DLD1 (cell line): ENCODE measurements around the gene CATSPERE.
"Not testable (repeated sequence)": the region's sequence is repeated elsewhere in the genome, so short reads cannot be mapped to it uniquely, and the experiment has no call there.

ENCODE experiments used
- in situ Hi-C: cut with HindIII; loops from 2 replicates; pipeline ENCODE4 v1.10.0; 2017; ENCODE audit warnings: low sequenced_read_pairs

The CATSPERE gene

GRCh38 chr1:244660595-244660994 lies 199.5 kb downstream of the CATSPERE start:
- in situ Hi-C loops, result no loop called here

- in situ Hi-C loops, result not testable (repeated sequence)
These were observed 200.7 kb downstream of the CATSPERE start for GRCh38 chr1:244661569-244662312.

DNA sequence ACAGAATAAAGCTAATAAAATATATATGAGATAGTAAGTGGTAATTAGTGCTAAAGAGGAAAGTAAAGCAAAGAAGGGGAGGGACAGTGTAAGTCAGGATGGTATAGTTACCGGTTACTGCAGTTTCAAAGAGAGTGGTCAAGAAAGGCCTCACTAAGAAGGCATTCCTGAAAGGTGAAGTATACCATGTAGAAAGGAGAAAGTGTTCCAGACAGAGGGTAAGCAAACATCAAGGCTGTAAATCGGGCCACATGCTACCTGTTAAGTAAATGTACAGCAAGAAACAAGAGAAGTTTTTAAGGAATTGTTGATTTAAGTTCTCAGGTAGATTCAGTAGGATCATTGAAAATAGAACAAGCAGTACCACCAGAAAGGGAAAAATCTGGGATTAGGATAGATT lies 201.5 kb downstream of the CATSPERE start:
- in situ Hi-C loops, result no loop called here

DNA sequence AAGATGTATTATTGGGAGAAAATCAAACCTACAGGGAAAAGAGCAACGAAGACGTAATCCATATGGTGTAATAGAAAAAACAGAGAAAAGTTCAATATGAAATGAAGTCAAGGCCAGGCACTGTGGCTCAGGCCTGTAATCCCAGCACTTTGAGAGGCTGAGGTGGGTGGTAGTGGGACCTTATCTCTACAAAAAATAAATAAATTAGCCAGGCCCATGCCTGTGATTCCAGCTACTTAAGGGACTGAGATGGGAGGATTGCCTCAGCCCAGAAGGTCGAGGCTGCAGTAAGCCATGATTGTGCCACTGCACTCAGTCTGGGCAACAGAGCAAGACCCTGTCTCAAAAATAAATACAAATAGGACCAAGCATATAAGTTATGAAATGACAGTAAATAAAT lies 203.3 kb downstream of the CATSPERE start:
- in situ Hi-C loops, result no loop called here

DNA sequence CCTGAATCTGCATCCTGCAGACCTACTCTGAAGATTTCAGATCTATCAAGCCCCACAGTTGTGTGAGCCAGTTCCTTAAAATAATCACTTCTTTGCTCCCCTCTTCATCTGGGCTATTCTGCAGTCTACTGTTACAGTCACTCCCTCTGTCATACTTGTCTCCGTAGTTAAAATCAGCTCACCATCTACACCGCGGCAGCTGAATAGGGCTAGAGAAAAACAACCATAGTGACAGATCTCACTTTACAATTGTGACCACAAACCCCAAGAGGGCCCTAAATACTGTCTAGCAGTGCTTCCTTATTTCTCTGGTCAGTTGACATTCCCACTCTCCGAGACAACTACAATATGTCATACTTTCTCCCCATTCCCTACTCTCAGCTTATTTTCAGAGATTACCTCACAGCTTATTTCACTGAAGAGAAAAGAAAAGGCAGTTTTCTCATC lies 204.7 kb downstream of the CATSPERE start:
- in situ Hi-C loops, result no loop called here

GRCh38 chr1:244666672-244667418 lies 205.8 kb downstream of the CATSPERE start:
- in situ Hi-C loops, result not testable (repeated sequence)

DNA sequence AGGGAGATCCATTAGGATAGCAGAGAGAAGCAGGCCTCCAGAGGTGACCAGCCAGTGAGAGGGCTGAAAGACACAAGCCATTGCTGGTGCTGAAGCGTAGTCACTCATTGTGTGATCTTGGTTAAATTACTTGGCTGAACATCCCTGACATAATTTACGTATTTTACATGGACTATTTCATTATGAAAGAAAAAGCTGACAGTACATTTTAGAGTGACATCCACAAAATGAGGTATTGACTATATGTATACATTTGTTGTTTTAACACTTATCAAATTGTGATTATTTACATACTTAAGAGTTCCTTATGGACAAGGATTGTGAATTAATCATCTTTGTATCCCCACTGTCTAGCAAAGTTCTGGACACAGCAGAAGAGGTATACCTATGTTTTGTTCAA lies 206.7 kb downstream of the CATSPERE start:
- in situ Hi-C loops, result no loop called here

GRCh38 chr1:244672946-244673682 lies 212.0 kb downstream of the CATSPERE start:
- in situ Hi-C loops, result no loop called here

DNA sequence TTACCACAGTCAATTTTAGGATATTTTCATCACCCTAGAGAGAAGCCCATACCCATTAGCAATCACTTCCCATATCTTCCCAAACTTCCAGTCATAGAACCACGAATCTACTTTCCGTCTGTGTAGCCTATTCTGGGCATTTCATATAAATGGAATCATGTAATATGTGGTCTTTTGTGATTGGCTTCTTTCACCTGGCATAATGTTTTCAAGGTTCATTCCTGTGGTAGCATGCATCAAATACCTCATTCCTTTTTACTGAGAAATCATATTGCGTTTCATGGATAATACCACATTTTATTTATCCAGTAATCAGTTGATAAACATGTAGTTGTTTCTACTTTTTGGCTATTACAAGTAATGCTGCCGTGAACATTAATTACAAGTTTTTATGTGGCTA lies 213.4 kb downstream of the CATSPERE start:
- in situ Hi-C loops, result no loop called here

GRCh38 chr1:244675167-244675566 lies 214.1 kb downstream of the CATSPERE start:
- in situ Hi-C loops, result no loop called here

- in situ Hi-C loops, result no loop called here
These were observed 217.6 kb downstream of the CATSPERE start for GRCh38 chr1:244678697-244679096.

GRCh38 chr1:244680667-244681066 lies 219.6 kb downstream of the CATSPERE start:
- in situ Hi-C loops, result no loop called here

DNA sequence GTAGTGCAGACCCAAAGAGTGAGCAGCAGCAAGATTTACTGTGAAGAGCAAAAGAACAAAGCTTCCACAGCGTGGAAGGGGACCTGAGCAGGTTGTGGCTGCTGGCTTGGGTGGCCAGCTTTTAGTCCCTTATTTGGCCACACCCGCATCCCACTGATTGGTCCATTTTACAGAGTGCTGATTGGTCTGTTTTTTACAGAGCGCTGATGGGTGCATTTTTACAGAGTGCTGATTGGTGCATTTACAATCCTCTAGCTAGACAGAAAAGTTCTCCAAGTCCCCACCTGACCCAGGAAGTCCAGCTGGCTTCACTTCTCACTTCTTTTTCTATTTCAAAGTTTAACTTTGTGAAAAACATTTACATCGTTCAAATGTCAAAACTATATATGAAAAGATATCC lies 221.0 kb downstream of the CATSPERE start:
- in situ Hi-C loops, result not testable (repeated sequence)
